Activated CD8-positive, alpha-beta memory T cell treated with anti-CD3 and anti-CD28 coated beads for 1 hour (primary cell): Measurements from ENCODE around the gene ATP8B2.
A peak's percentile ranks its signal among the peaks of the same experiment; 100 is the strongest.
"Not testable (repeated sequence)": the region's sequence is repeated elsewhere in the genome, so short reads cannot be mapped to it uniquely, and the experiment has no call there.

Source experiments
- DNase-seq, 2 donors: peaks; one replicate each; pipeline ENCODE4 v3.0.0-alpha.2; 2020; ENCODE audit warnings: low read depth in 1 of 2; ENCODE audit errors: extremely low read depth in 1 of 2

The ATP8B2 gene

GRCh38 chr1:154324669-154325582 is at the start of gene ATP8B2:
Gene ATP8B2 (plus strand): TSS chr1:154325525. CDS start chr1:154328142, 2,617 bp downstream.
- DNase-seq = peak; percentile 64 to 65

- no peak for DNase-seq
Measured at GRCh38 chr1:154276797-154277196, 48.5 kb upstream of the ATP8B2 start.

- not testable (repeated sequence) for DNase-seq
Measured at GRCh38 chr1:154287591-154287990, 37.7 kb upstream of the ATP8B2 start.

GRCh38 chr1:154288661-154289060 is 36.7 kb upstream of the ATP8B2 start:
- DNase-seq = no peak

GRCh38 chr1:154290921-154291320 is 34.4 kb upstream of the ATP8B2 start:
- no peak for DNase-seq

- no peak for DNase-seq
Measured at GRCh38 chr1:154295408-154296235, 29.7 kb upstream of the ATP8B2 start.

GRCh38 chr1:154301582-154301981 is 23.7 kb upstream of the ATP8B2 start:
- DNase-seq = no peak

- DNase-seq = no peak
Measured at GRCh38 chr1:154304664-154305337, 20.5 kb upstream of the ATP8B2 start.

- no peak for DNase-seq
Measured at GRCh38 chr1:154306151-154306550, 19.2 kb upstream of the ATP8B2 start.

- DNase-seq = not testable (repeated sequence)
Measured at GRCh38 chr1:154307670-154308270, 17.6 kb upstream of the ATP8B2 start.

- not testable (repeated sequence) for DNase-seq
Measured at GRCh38 chr1:154309136-154309535, 16.2 kb upstream of the ATP8B2 start.

- DNase-seq = not testable (repeated sequence)
Measured at GRCh38 chr1:154312229-154313065, 12.9 kb upstream of the ATP8B2 start.

- DNase-seq = no peak
Measured at GRCh38 chr1:154313066-154313356, 12.3 kb upstream of the ATP8B2 start.

- not testable (repeated sequence) for DNase-seq
Measured at GRCh38 chr1:154314226-154314625, 11.1 kb upstream of the ATP8B2 start.

GRCh38 chr1:154316704-154317103 is 8.6 kb upstream of the ATP8B2 start:
- no peak for DNase-seq

- DNase-seq = no peak
Measured at GRCh38 chr1:154318386-154318785, 6.9 kb upstream of the ATP8B2 start.

GRCh38 chr1:154320882-154321608 is 4.3 kb upstream of the ATP8B2 start, which contains the start of gene AQP10:
Gene AQP10 (plus strand): TSS chr1:154321093. CDS start chr1:154321156, 63 bp downstream.
- no peak for DNase-seq

- not testable (repeated sequence) for DNase-seq
Measured at GRCh38 chr1:154321609-154321934, 3.8 kb upstream of the ATP8B2 start.

GRCh38 chr1:154323493-154323892 is 1.8 kb upstream of the ATP8B2 start:
- DNase-seq = no peak
